ENCODE data around the gene TCTN3.
"Not testable (repeated sequence)": the region's sequence is repeated elsewhere in the genome, so short reads cannot be mapped to it uniquely, and the experiment has no call there.

Gene TCTN3

DNA sequence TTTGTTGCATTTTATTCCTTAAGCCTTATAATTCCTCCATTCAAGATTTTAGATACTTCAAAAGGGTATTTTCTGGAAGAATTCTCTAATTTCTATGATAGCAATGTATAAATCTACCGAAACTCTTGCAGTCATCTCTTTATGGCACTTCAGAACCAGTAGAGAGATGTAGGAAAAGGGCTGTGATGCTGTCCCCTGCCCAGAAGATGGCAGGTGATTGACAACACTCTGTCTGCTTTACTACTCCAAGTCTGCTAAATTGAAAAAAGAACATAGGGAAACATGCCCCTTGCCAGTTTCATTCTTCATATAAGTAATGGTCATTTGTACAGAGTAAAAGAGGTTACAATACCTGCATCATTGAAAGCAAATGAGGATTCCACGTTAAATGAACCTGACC is 5.1 kb downstream of the TCTN3 start:
- DNase-seq (ENCODE audit: low spot score): no peak

- DNase-seq (ENCODE audit: low spot score): no peak
These were observed 9.8 kb downstream of the TCTN3 start for GRCh38 chr10:95683966-95684365.

DNA sequence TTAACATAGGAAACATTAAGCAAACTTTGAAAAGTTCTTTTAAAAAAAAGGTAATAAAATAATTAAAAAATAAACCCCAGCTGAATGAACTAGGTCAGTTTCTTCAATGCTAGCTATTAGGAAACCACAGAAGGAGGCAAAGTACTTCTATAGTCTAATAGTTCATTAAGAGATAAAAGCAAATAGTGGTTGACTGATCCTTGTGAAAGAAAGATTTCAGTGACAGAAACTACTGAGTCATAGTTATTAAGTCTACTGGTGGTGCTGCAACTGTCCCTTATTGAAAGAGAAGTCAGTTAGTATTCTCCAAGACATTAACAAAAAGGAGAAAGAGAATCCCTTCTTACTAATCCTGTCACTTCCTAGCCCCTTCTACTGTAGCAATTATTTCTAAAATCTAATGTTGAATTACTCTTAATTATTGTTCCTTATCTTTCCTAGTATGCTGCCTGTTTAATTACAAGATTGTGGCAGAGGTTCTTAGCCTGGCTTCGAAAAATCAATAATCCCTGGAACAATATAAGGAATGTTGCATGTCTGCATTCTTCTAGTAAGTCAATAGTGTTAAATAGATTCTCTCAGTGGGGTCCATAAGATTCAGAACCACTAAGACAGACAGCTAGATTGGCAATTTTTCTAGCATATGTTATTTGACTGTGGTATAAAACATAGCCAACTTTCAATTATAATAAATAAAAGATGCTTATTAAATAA is 18.2 kb downstream of the TCTN3 start:
- no peak for DNase-seq (ENCODE audit: low spot score)

- DNase-seq (ENCODE audit: low spot score): no peak
These were observed 19.1 kb downstream of the TCTN3 start for GRCh38 chr10:95674643-95675042.

DNA sequence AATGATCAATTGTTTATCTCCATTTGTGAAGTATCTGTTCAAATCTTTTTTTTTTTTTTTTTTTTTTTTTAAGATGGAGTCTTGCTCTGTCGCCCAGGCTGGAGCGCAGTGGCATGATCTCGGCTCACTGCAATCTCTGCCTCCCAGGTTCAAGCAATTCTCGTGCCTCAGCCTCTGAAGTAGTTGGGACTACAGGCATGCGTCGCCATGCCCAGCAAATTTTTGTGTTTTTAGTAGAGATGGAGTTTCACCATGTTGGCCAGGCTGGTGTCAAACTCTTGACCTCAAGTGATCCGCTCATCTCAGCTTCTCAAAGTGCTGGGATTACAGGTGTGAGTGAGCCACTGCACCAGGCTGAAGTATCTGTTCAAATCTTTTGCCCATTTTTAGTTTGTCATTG is 21.1 kb downstream of the TCTN3 start:
- not testable (repeated sequence) for DNase-seq (ENCODE audit: low spot score)

- DNase-seq (ENCODE audit: low spot score): no peak
These were observed 29.2 kb downstream of the TCTN3 start for GRCh38 chr10:95664543-95664942.

- no peak for DNase-seq (ENCODE audit: low spot score)
These were observed 30.2 kb downstream of the TCTN3 start for GRCh38 chr10:95663496-95663895.

DNA sequence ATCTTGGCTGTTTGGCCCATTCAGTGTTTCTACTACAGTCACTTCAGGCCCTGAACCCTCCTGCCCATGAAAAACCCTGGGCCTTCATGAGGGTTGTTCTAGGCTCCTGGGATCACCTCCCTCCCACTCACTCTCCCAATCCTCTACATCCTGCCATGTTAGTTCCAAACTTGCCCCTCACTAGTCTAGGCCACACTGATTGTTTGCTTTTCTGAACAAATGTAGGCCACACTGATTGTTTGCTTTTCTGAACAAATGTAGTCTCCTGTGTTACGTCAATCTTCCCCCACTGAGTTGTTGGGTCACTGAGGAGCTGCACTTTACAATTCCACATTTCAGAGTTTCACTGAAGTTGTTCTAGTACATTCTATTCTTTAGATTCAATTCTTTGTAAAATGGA is 31.9 kb downstream of the TCTN3 start:
- DNase-seq (ENCODE audit: low spot score): no peak

GRCh38 chr10:95660283-95660682 is 33.4 kb downstream of the TCTN3 start:
- DNase-seq (ENCODE audit: low spot score): peak; percentile 53

DNA sequence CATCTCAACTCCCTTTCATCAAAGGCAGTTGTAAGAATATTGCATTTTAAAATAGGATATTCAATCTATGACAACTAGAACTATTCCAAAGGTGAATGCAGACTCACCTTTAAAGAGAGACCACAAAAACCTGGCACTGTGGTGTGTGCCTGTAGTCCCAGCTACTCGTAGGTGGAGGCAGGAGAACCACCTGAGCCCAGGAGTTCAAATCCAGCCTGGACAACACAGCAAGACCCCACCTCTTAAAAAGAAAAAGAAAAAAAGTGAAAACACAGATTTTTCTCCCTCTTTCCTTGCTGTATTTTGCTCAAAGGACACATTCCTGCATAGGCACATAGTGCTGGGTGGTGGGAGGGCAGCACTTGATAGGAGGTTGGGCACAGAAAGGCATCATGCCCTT is 36.5 kb downstream of the TCTN3 start:
- DNase-seq (ENCODE audit: low spot score): no peak

- DNase-seq (ENCODE audit: low spot score): peak; percentile 95
These were observed 37.2 kb downstream of the TCTN3 start, which contains the start of gene ALDH18A1 for GRCh38 chr10:95656291-95657164. Gene ALDH18A1, minus strand, starts transcription at chr10:95656711. Its CDS starts 3,334 bp downstream, at chr10:95653377.

DNA sequence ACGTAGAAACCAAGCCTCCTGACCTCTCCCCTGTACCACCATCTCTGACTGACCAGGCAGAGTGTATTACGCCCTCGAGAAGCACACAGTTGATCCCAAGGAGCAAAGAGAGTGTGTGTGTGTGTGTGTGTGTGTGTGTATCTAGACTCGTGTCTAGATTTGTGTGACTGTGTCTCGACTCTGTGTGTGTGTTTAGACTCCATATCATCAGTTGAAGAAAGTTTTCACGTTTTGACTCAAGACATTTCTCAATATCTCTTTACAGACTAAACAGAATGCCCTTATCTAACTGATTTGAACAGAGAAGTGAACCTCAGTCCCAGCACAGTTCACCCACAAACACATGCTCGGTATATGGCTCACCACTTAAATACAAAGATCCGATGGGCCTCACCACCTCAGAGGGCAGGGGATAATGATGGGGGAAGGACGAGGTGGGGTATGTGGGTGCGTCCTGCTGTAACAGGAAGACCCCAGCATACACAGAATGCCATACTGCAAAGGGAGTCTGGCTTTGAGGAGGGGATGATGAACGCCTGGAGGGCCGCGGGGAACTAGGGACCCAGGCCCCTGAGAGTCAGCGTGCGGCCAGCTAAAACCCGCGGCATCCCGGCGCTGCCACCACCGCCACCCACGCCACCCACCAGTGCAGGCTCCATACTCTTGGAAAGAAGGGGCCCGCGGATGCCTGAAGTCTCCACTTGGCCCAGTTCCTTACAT is 38.0 kb downstream of the TCTN3 start:
- DNase-seq (ENCODE audit: low spot score): peak; percentile 30

- no peak for DNase-seq (ENCODE audit: low spot score)
These were observed 39.8 kb downstream of the TCTN3 start for GRCh38 chr10:95653895-95654294.

GRCh38 chr10:95651346-95652060 is 42.2 kb downstream of the TCTN3 start:
- no peak for DNase-seq (ENCODE audit: low spot score)

- DNase-seq (ENCODE audit: low spot score): no peak
These were observed 43.5 kb downstream of the TCTN3 start for GRCh38 chr10:95650232-95650631.

- no peak for DNase-seq (ENCODE audit: low spot score)
These were observed 45.6 kb downstream of the TCTN3 start for GRCh38 chr10:95648138-95648537.

- no peak for DNase-seq (ENCODE audit: low spot score)
These were observed 47.6 kb downstream of the TCTN3 start for GRCh38 chr10:95646160-95646559.

GRCh38 chr10:95644901-95645300 is 48.8 kb downstream of the TCTN3 start:
- no peak for DNase-seq (ENCODE audit: low spot score)

DNA sequence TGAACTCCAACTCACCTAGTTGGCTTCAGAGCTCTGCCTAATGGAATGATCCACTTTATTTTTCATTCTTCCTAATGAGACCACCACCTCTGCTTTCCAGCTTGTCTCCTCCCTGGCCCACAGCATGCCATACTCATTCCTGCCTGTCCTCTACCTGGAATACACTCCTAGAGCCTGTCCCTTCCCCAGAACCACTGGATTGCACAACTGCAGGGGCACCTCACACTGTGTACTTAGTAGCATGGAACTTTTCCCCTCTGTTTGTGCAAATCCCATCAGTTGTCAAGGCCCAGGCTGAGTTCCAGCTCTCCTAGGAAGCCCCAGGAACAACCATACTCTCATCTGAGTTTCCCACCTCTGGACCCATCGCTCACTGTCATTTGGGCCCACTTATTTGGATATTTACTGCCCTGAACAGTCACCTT is 52.8 kb downstream of the TCTN3 start:
- DNase-seq (ENCODE audit: low spot score): no peak

- DNase-seq (ENCODE audit: low spot score): no peak
These were observed 55.8 kb downstream of the TCTN3 start for GRCh38 chr10:95637911-95638310.

DNA sequence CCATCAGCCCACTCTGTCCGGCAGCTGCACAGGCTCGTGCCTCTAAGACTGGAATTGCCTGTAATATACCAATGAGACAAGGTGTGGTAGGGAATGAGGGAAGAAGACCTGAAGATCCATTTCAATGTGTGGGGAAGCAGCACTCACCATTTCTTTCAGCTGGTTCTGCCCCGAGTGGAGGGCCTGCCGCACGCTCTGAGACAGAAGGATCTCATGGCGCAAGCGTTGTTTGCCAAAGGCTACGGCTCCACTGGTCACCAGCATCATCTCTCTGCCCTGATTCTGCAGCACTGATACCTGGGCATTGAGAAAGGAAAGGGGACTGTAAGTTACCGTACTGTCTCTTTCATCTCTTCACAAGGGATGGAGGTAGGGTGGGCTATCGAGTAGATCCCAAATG is 56.6 kb downstream of the TCTN3 start:
- no peak for DNase-seq (ENCODE audit: low spot score)

DNA sequence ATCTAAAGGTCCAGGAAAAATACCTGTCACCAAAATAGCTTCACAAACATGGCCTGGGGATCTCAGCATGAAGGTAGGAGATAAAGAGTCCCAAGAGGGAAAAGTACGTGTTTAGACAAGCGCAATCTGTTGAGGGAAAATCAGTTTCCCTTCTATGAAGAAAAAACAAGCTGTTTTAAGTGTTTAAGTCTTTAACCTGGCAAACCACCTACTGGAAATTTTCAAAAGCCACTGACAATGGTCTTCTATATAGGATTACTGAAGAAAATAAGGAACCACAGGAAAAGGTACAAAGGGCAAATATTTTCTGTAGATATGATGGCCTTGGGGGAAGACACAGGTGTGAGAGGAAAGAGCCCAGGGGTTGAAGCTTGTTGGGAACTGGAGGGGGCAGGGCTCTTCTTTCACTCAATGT is 58.4 kb downstream of the TCTN3 start:
- no peak for DNase-seq (ENCODE audit: low spot score)

Data from AG08396 (cell line).